ENCODE data around the gene GRIN2A. TPM values are rescaled to one million over a fixed set of nuclear protein-coding genes. Genes with fewer than 3 reads are reported as not detected.

Gene GRIN2A
- total RNA-seq, 4 donors from 2014 or later: 0.25 to 26.1 (median 13.5) TPM

DNA sequence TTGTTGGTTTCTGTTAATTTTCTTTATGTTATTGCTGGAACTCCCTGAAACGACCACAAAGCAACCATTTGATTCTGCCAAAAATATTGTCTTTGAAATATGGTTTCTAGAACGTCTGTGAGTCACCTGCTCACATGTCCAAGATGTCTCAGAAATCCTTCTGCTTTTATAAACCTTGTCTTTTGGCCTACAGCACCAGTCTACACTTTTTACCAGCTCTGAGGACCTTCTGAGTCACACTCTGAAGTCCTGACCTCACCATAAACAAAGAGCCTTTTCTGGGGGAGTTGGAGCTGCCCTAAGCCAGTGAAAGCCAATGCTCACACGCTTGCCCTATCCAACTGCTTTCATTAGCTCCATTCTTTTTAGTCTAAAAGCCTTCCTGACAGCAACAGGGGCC, 55.5 kb downstream of the GRIN2A start:
- H3K27ac ChIP-seq: peak overlapping the region in 3 of 4 donors; percentile 27 to 75 (median 66)
- H3K4me3 ChIP-seq: no peak overlapping the region
- TF ChIP-seq POLR2A (IDR thresholded peaks at IDR 0.05) (no peak), POLR2AphosphoS5 (IDR thresholded peaks at IDR 0.05) (peak; percentile 88)
- TF ChIP-seq, protein P1, sequence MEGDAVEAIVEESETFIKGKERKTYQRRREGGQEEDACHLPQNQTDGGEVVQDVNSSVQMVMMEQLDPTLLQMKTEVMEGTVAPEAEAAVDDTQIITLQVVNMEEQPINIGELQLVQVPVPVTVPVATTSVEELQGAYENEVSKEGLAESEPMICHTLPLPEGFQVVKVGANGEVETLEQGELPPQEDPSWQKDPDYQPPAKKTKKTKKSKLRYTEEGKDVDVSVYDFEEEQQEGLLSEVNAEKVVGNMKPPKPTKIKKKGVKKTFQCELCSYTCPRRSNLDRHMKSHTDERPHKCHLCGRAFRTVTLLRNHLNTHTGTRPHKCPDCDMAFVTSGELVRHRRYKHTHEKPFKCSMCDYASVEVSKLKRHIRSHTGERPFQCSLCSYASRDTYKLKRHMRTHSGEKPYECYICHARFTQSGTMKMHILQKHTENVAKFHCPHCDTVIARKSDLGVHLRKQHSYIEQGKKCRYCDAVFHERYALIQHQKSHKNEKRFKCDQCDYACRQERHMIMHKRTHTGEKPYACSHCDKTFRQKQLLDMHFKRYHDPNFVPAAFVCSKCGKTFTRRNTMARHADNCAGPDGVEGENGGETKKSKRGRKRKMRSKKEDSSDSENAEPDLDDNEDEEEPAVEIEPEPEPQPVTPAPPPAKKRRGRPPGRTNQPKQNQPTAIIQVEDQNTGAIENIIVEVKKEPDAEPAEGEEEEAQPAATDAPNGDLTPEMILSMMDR (IDR thresholded peaks at IDR 0.05): no peak
- H3K27me3 ChIP-seq: no peaks in the 10 kb centered on the region
- no peaks in the 10 kb centered on the region for H3K9me3 ChIP-seq
- peak; percentile 76 for ATAC-seq
- 6 to 25% methylated on average over 2 to 3 of the region's 3 CpGs for WGBS, 2 donors (ENCODE audit: low coverage in 1 of 2)
- H3K36me3 ChIP-seq: no peaks in the 10 kb centered on the region
- peaks cover 7 to 88% (median 19%) of the 10 kb centered on the region in 3 donors for H3K4me1 ChIP-seq

- H3K9me3 ChIP-seq: no peaks in the 10 kb centered on the region
- WGBS, 2 donors (ENCODE audit: low coverage in 1 of 2): 32 to 41% methylated on average over 5 of the region's 5 CpGs
- TF ChIP-seq POLR2A (IDR thresholded peaks at IDR 0.05) (no peak), POLR2AphosphoS5 (IDR thresholded peaks at IDR 0.05) (peak; percentile 65), EP300 (IDR thresholded peaks at IDR 0.05) (no peak)
- TF ChIP-seq, protein P1 (IDR thresholded peaks at IDR 0.05): no peak
- H3K4me3 ChIP-seq: no peak overlapping the region
- H3K27me3 ChIP-seq: no peaks in the 10 kb centered on the region
- peaks cover 7 to 67% (median 11%) of the 10 kb centered on the region in 3 donors for H3K4me1 ChIP-seq
- H3K27ac ChIP-seq: peak overlapping the region in 2 of 4 donors; percentile 59 to 75
- no peaks in the 10 kb centered on the region for H3K36me3 ChIP-seq
- ATAC-seq: no peak
Observed at GRCh38 chr16:10123141-10123540, 59.1 kb downstream of the GRIN2A start.

DNA sequence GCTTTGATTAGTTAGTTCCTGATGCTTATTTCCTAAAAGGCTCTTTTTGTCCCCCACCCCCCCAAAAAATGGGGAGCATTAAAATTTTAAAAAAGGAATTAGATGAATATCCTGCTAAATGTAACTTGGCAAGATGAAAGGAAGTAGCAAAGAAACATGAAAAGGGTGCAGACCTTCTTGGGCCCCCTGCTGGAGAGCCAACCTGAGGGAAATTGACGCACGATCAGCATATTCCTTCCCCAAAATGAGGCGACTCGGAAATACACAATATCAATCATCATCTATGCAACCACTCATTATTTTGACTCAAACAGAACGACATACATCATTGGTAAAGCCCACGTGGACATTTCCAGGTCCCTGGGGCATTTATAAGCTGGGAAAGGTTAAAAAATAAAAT, 59.7 kb downstream of the GRIN2A start:
- H3K27ac ChIP-seq: peak overlapping the region in 3 of 4 donors; percentile 45 to 75 (median 59)
- peaks cover 7 to 62% (median 11%) of the 10 kb centered on the region in 3 donors for H3K4me1 ChIP-seq
- no peaks in the 10 kb centered on the region for H3K9me3 ChIP-seq
- no peaks in the 10 kb centered on the region for H3K36me3 ChIP-seq
- TF ChIP-seq POLR2AphosphoS5 (IDR thresholded peaks at IDR 0.05): no peak
- TF ChIP-seq, protein P1 (IDR thresholded peaks at IDR 0.05): peak; percentile 13 to 48 (median 36)
- no peaks in the 10 kb centered on the region for H3K27me3 ChIP-seq
- ATAC-seq: no peak
- H3K4me3 ChIP-seq: peak overlapping the region; percentile 1 to 6
- 0 to 18% methylated on average over 4 to 6 of the region's 6 CpGs for WGBS, 2 donors (ENCODE audit: low coverage in 1 of 2)

GRCh38 chr16:10121897-10122425, 60.3 kb downstream of the GRIN2A start:
- Histone ChIP-seq H3K4me1 (peaks cover 7 to 56% (median 11%) of the 10 kb centered on the region in 3 donors), H3K27ac (peak overlapping the region in 2 of 4 donors; percentile 59 to 75), H3K9me3 (no peaks in the 10 kb centered on the region), H3K36me3 (no peaks in the 10 kb centered on the region), H3K27me3 (no peaks in the 10 kb centered on the region), H3K4me3 (peak overlapping the region; percentile 1 to 6)
- WGBS, 2 donors (ENCODE audit: low coverage in 1 of 2): 13 to 22% methylated on average over 5 of the region's 5 CpGs
- TF ChIP-seq EP300 (IDR thresholded peaks at IDR 0.05): no peak
- TF ChIP-seq POLR2A (IDR thresholded peaks at IDR 0.05): no peak
- TF ChIP-seq POLR2AphosphoS5 (IDR thresholded peaks at IDR 0.05): no peak
- TF ChIP-seq, protein P1 (IDR thresholded peaks at IDR 0.05): no peak
- no peak for ATAC-seq

DNA sequence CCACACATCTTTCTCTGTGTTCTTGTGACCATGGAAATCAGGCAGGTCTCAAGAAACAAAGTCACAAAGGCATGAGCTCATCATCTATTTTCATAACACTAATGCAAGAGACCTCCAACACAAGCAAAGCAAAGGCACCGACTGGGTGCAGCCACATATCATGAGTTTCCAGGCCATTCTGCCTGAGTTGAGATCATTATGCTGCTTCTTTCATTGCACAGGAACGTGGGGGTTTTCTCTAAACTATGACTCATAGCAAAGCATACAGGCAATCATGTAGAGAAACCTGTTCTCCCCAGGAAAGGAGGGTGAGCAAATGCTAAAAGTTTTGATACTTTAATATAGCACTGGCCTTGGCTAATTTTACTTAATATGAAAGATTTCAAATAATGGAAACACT, 60.7 kb downstream of the GRIN2A start:
- Histone ChIP-seq H3K27me3 (no peaks in the 10 kb centered on the region), H3K4me3 (no peak overlapping the region), H3K4me1 (peaks cover 7 to 52% (median 11%) of the 10 kb centered on the region in 3 donors), H3K27ac (peak overlapping the region in 2 of 4 donors; percentile 59 to 75), H3K36me3 (no peaks in the 10 kb centered on the region), H3K9me3 (no peaks in the 10 kb centered on the region)
- peak; percentile 71 for TF ChIP-seq POLR2AphosphoS5 (IDR thresholded peaks at IDR 0.05)
- TF ChIP-seq, protein P1 (IDR thresholded peaks at IDR 0.05): no peak
- TF ChIP-seq EP300 (IDR thresholded peaks at IDR 0.05): no peak
- no peak for TF ChIP-seq POLR2A (IDR thresholded peaks at IDR 0.05)
- WGBS, 2 donors (ENCODE audit: low coverage in 1 of 2): 9 to 13% methylated on average over 2 of the region's 2 CpGs
- no peak for ATAC-seq

All from gastroesophageal sphincter (tissue), 4 donors.